NCI-H2196 (cell line): ENCODE data around the gene FURIN.
"Not testable (repeated sequence)": the region's sequence is repeated elsewhere in the genome, so short reads cannot be mapped to it uniquely, and the experiment has no call there.

Experiments
- DNase-seq: peaks from one replicate; lab custom pipeline; 2025; ENCODE audit not compliant: unreplicated experiment; lab: John Stamatoyannopoulos, UW

Gene FURIN

DNA sequence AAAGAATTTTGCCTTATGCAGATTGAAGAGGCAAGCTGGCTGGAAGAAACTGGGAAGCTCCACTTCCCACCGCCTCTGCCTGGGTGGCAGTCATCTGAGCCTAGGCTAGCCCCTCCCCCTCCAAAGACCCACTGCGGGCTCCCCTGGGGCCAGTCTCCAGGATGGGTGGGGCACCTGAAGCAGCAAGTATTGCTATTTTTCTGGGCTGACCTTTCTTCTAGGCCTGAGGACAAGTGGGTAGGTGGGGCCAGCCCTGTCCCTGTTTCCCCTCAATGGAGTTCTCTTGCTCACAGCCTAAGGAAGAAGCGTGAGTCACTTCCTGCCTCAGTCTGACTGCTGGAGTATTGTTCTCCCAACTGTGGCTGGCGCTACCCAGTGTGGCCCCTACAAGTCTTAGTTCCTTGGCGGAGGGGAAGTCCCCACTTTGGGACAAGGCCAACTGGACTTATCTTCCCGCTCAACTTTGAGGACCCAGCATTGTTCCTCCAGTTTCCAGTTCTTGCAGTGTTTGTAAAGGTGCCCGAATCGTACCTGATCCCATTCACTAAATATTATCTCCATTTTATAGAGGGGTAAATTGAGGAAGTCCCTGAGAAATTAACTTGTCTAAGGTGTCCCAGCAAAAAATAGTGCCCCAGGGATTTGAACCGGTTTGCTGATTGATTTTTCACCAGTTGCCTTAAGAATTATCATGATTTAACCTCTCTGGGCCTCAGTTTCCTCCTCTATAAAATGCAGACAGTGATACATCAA lies 1.4 kb downstream of the FURIN start:
- DNase-seq, result no peak

DNA sequence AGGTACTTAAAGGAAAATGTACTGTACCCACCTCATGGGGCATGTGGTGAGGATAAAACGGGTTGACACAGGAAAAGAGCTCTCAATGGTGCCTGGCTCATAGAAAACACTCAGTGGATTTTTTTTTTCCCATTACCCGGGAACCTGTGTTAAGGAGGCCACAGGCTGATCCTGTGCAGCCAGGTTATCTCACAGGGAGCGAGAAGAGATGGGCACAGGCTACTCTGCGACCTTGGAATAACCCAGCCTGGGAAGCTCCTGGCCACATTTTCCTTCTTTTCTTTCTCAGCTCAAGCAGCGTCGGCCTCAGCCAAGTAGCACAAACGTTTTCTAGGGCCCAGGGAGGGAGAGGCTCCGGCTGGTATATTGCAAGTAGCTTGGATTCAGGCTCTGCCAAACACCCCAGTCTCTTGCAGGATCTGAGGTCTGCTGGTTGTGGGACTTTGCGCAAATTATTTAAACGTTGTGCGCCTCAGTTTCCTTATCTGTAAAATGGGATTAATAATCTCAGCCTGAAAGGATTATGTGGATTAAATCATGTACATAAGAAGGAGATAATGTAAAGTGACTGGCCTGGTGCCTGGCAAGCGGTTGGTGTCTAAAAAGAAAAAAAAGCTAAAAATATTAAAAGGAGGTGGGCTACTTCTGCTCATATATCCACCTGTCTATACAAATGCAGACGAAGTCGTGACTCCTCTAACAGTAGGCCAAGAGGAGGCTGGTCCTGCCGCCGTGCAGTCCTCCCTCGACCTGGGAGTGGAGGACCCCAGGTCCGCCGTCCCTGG lies 2.2 kb downstream of the FURIN start:
- no peak for DNase-seq

DNA sequence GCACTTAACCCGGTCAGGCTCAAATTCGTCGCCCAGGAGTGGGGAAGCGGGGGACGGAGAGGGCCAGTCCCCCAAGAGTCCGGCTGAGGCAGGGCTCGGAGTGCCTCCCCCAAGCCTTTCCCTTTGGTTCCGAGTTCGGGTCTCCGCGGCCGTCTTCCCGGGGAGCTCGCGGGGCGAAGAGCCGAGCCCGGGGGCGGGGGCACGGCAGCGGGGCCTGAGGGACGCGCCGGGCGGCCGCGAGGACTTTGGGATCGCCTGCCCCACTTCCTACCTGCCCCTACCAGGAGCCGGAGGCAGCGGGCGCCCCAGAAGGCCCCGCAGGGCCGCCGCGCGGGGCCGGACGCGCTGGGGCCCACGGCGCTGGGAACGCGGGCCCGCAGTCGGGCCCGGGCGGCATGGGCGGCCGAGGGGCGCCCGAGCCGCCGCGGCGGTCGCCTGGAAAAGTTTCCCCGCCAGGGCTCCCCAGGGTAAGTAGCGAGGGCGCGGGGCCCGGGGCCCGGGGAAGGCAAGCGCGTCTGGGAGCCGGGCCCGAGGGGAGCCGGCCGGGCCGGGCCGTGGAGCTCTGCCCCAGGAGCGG lies 2.8 kb downstream of the FURIN start:
- DNase-seq, result no peak

DNA sequence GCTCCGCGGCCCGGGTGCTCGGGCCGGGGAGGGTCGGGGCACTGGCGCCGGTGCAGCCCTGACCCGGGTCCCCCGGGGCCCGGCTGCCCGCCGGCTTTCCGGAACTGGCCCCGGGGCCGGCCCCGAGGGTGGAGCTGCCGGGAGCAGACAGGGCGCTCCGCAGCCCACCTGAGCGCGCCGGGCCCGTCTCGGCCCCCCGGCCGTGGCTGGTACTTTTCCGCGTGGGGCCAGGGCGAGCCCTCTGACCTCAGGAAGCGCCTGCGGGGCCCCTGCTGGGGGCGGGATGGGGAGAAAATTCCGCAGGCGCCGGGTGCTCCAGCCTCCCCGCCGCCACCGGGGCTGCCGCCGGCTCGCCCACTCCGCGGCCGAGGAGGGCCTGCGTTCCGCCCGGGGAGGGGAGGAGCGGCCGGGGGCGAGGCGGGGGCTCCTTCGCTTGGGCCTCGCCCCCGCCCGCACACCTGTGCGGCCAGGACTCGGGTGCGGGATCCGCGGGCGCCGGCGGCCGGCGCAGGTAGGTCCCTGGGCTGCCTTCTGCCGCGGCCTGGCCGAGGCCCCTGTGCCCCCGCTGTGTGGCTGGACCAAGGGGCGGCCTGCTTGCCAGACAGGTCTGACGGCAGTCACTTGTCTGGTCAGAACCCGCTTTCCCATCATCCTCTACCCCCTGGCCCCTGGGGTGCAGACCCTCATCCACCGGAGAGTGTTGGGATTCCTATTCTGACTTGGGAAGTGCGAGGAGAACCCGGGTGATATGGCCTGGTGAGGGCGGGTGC lies 3.5 kb downstream of the FURIN start:
- no peak for DNase-seq

DNA sequence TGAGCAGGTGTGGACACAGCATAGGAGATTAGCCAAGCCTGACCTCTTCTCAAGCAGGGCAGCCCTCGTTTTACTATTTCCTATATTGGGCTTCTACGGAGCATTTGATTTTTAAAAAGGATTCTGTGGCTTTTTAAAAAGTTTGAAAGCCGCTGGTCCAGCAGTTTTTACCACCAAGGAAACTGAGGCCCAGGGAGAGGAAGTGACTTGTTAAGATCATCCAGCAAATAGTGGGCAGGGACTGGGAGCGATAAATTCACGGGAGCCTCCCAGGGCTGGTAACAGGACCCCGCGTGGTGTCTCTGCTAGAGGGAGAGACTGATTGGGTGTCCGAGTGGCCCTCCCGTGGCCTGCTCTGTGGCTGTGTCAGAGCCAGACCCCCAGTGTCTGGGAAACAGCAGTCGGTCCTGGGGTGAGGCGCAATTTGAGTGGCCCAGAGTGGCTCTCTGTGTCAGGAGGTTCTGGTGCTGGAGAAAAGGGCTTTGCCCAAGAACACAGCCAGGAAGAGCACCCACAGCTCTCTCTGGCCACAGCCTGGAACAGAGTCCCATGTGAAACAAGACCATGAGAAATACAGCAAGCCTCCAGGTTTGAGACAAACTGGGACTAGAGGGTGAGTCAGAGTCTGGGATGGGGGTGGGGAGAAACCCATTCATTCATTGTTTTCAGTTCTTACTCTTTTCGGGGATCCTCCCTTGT lies 4.2 kb downstream of the FURIN start:
- no peak for DNase-seq

DNA sequence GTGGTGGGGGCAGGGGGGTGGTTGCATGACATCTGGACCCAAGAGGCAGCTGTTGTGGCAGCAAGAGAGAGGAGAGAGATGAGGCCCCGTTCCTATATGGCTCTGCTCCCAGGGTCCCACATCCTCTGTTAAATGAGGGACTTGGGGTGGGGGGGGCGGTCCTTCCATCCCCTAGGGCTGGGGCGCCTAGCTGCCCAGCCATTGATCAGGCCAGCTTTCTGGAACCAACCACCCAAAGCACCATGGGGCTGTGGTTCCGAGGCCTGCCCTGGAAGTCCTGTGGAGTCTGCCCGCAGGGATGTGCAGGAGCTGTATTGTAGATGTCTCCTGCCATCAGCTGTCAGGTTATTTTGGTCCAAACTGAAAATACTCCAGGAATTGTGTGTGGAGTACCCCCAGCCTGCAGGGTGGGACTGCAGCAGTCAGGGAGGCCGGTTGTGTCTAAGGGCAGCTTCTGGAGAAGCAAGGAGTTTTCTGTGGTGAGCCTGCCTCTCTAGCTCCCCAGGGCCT lies 5.2 kb downstream of the FURIN start:
- no peak for DNase-seq

DNA sequence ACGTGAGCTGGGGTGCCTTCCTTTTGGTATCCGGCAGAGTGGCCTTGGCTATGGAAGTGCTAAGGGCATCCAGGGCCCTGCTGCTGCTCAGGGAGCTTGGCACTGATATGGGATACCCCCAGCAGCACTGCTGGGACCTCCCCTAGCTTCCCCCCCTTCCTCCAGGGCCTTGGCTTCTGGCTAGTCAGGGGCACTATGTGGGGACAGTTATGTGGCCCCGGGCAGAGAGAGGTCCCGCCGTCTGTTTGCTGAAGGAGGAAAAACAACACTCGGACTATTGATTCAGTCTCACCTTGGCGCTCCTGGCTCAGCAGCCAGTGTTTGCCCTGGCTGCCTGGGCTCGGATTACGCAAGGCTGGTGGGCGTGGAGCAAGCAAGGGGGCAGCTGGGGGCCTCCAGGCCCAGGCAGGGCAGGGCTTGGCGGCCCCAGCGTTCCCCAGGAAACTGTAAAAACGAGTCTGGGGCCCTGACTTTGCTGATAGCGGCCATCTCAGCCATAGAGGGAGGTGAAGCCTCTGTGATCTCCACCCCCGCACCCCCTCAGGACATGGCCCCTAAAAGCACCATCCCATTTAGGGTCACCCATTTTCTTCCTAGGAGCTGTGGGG lies 5.7 kb downstream of the FURIN start:
- DNase-seq, result peak; percentile 51

DNA sequence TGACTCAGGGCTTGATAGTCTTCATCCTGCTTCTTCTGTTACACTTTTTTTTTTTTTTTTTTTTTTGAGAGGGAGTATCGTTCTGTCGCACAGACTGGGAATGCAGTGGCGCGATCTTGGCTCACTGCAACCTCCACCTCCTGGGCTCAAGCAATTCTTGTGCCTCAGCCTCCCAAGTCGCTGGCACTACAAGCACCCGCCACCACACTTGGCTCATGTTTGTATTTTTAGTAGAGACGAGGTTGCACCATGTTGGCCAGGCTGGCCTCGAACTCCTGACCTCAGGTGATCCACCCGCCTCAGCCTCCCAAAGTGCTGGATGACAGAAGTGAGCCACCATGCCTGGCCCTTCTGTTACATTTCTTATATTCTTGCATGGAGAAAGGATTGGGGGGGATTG lies 6.6 kb downstream of the FURIN start:
- DNase-seq, result not testable (repeated sequence)

DNA sequence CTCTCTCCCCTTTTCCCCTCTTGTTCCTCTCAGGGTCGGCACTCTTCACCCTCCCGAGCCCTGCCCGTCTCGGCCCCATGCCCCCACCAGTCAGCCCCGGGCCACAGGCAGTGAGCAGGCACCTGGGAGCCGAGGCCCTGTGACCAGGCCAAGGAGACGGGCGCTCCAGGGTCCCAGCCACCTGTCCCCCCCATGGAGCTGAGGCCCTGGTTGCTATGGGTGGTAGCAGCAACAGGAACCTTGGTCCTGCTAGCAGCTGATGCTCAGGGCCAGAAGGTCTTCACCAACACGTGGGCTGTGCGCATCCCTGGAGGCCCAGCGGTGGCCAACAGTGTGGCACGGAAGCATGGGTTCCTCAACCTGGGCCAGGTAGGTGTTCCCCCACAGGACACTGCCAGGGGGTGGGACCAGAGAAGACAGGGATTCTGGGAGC lies 7.2 kb downstream of the FURIN start:
- DNase-seq, result no peak

DNA sequence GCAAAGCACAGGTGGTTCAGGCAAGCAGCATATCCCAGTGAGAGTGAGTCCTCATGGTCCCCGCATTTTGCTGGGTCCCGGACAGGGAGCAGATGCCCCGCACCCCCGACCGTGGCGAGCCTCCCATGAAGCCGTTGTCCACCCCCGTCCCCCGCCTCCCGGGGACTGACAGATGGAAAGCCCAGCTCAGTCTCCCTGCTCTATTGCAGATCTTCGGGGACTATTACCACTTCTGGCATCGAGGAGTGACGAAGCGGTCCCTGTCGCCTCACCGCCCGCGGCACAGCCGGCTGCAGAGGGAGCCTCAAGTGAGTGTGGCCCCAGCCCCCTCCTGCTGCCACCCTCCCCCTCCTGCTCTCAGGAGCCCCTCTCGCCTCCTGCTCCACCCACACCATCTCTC lies 7.7 kb downstream of the FURIN start:
- no peak for DNase-seq

DNA sequence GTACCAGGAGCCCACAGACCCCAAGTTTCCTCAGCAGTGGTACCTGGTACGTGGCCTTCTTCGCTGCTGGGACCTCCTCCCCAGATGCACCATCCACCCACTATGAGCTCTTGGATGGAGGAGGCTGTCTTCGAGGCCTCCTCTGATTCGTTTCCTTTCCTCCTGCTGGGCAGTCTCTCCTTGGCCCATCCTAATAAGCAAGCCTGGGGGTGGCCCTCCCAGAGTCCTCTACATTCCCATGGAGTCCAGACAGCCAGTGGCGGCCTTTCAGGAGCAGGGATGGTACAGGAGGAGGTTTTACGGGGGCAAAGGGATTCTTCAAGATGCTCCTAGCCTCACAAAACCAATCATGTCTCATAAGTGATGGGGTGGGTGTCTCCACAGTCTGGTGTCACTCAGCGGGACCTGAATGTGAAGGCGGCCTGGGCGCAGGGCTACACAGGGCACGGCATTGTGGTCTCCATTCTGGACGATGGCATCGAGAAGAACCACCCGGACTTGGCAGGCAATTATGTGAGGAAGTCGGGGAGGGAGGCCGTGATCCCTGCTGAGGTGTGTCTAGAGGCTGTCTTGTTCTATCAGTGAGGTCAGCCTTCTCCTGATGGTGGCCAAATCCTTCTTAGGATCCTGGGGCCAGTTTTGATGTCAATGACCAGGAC lies 8.3 kb downstream of the FURIN start:
- no peak for DNase-seq

DNA sequence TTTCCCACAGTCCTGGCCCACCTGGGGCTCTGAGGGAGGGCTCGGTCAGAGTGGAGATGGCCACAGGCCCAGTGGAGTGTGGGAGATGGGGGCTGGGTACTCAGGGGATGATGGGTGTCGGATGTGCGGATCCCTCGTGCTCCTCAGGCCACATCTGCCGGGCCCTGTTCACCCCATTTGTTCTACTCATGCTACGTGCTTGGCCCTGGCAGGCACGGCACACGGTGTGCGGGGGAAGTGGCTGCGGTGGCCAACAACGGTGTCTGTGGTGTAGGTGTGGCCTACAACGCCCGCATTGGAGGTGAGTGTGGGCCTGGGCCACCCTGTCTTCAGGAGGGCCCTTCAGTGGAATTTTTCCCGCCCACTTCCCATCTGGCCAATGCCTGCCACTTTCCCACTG lies 8.9 kb downstream of the FURIN start:
- DNase-seq, result no peak

DNA sequence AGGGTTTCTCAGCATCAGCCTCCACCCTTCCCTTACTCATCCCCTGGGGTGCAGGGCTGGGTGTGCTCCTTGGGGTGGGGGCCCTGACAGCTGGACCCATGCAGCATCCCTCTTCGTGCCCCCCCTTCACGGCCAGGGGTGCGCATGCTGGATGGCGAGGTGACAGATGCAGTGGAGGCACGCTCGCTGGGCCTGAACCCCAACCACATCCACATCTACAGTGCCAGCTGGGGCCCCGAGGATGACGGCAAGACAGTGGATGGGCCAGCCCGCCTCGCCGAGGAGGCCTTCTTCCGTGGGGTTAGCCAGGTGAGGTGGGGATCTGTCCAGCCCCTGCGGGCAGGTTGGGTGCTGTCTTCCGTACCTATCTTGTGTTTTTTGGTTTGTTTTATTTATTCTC lies 9.6 kb downstream of the FURIN start:
- DNase-seq, result no peak

DNA sequence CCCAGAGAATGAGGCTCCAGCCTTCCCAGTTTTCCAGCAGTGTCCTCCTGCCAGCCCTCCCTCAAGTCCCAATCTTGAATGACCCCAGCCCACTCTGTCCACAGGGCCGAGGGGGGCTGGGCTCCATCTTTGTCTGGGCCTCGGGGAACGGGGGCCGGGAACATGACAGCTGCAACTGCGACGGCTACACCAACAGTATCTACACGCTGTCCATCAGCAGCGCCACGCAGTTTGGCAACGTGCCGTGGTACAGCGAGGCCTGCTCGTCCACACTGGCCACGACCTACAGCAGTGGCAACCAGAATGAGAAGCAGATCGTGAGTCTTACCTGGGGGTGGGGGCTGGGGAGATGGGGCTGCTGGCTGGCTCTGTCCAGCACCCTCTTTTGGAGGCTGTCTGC lies 10.3 kb downstream of the FURIN start:
- DNase-seq, result no peak

DNA sequence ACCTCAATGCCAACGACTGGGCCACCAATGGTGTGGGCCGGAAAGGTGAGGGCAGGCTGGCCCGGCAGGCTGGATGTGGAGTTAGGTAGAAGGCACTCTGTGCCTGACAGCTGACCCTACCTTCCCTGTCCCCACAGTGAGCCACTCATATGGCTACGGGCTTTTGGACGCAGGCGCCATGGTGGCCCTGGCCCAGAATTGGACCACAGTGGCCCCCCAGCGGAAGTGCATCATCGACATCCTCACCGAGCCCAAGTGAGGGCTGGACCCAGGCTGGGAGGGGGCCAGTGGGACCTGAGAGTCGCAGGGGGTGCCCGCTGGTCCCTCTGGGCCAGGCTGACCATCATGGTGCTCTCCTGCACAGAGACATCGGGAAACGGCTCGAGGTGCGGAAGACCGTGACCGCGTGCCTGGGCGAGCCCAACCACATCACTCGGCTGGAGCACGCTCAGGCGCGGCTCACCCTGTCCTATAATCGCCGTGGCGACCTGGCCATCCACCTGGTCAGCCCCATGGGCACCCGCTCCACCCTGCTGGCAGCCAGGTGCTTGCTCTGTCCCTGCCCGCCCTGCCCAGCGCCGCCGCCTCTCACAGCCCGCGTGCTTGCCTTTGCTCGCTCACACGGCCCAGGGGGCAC lies 11.5 kb downstream of the FURIN start:
- DNase-seq, result no peak

DNA sequence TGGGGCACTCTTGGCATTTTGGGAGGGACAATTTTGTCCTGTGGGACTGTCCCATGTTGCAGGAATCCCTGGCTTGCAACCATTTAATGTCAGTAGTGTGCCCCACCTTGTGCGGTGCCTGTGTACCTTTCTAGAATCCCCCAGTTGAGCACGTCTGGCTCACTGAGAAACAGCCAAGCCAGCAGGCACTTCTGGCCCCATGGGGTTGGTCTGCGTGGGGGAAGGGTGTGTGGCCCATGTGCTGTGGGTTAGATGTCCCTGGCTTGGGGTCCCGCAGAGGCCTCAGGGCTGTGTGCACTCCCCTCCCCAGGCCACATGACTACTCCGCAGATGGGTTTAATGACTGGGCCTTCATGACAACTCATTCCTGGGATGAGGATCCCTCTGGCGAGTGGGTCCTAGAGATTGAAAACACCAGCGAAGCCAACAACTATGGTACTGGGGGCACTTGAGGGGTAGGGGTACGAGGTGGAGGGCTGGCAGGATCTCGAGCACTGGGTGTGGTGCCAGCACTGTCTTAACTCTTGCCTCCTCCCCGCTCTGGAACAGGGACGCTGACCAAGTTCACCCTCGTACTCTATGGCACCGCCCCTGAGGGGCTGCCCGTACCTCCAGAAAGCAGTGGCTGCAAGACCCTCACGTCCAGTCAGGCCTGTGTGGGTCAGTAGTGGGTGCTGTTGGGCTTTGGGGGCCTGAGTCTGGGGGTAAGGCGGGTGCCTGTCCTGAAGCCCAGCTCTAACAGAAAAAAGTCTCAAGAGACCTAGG lies 12.2 kb downstream of the FURIN start:
- DNase-seq, result no peak

DNA sequence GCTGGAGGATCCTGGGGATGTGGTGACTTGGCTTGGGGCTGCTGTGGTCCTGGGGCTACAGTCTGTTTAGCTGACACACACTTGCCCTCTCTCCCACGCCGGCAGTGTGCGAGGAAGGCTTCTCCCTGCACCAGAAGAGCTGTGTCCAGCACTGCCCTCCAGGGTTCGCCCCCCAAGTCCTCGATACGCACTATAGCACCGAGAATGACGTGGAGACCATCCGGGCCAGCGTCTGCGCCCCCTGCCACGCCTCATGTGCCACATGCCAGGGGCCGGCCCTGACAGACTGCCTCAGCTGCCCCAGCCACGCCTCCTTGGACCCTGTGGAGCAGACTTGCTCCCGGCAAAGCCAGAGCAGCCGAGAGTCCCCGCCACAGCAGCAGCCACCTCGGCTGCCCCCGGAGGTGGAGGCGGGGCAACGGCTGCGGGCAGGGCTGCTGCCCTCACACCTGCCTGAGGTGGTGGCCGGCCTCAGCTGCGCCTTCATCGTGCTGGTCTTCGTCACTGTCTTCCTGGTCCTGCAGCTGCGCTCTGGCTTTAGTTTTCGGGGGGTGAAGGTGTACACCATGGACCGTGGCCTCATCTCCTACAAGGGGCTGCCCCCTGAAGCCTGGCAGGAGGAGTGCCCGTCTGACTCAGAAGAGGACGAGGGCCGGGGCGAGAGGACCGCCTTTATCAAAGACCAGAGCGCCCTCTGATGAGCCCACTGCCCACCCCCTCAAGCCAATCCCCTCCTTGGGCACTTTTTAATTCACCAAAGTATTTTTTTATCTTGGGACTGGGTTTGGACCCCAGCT lies 13.0 kb downstream of the FURIN start:
- no peak for DNase-seq
